ENCODE results near the gene PDE9A.

The PDE9A gene

DNA sequence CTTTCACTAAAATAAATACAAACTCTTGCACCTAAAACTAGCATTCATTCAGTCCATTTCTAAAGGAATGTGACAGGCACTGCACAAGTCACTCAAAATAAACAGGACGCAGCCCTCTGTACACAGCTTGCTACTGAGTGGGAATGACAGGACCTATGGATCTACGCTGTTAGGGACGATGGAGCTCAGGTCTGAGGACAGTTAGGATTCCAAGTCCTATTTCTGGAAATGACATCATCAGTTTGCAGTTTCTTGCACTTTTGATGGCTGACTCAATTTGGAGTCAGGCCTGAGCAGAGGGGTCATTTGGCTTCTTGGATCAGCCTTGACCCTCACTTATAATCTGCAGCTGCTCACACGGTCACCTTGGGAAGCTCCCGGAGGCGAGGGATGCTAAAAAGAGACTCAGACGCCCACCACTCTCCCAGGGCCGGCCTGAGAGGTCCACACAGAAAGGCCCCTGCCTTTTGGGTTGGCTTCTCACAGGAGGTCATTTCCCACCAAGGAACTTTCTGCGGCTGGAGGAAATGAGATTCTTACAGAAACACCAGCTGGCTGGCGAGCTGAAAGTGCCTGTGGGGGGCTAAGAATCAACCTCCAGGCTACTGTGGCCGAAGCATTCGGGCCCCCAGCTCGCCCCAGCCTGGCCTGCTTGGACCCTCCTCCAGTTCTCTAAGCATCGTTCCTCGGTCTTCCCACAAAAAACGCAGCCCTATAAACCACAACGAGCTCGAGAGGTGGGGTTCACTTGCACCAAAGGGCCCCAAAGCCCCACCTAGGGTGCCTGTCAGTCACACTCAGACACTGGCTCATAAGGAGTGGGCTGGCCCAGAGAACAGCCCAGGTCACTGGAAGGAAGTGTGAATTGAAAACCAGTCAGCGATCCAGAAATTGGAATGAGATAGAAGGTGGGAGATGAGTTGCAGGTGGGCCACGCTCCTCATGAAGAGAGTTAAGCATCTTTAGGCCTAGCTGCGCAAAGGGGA is 8.9 kb upstream of the PDE9A start:
- no peak for DNase-seq

DNA sequence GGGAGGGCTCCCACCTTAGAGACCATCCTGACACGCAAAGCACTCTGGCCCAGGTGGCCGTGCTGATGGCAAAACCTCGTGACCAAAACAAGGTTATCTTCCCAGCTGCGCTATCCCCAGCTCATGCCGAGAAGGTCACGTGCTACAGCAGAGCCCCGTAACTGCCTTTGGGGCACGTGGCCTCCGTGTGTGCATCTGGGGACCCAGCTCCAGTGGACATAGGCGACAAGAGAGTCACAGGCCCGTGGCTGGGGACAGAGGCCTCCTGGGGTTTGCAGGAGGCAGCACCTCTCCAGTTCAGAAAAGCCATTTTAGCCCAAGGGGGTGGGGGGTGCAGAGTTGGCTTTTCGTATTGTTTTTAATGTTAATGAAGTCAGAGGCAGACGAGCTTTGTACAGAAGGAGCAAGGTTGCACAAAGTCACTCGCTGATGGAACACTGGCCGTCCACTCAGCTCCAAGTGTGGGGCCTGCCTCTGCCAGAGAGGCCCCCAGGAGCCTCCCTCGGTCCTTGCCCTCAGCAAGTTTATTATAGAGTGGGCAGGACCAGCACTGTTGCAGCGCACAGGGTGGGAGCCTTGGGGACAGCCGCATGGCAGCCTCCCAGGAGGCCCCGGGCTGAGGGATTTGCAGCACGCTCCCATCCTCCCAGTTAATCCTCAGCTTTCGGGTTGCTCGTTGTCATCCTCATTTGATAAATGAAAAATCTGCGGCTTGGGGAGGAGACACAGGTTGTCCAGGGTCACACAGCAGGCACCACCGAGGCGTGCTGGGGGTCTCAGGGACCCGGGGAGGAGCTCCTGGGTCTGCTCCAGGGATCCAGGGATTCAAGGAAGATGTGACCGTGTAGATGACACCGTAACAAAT is 8.0 kb upstream of the PDE9A start:
- no peak for DNase-seq

DNA sequence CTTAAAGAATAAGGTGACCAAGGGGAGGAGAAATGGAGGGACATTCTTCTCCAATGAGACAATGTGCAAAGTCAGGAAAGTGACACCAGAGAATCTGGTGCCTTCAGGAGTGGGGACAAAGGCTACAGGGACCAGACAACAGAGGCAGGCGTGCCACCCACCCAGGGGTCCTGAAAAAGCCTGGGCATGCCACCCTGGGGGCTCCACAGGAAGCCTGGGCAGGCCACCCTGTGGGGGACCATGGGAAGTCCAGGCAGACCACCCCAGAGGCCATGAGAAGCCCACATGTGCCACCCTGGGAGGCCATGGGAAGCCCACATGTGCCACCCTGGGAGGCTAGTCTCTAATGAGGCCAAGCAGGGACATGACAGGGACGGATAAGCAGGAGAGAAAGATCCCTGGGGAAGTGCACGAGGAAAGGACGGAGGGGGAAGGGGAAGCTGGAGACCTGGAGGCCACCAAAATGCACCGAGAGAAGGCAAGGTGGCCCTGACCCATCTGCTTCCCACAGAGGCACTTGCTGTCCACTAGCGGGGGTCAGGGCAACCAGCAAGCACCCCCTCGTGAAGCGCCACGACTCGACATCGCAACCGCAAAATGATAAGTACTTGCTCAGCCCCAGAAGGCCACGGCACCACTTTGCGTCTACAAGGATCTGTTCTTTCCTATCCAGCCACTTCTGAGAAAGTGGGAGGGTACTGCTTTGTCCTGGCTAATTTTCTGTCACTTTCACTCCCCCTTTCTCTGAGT is 7.2 kb upstream of the PDE9A start:
- DNase-seq: no peak

DNA sequence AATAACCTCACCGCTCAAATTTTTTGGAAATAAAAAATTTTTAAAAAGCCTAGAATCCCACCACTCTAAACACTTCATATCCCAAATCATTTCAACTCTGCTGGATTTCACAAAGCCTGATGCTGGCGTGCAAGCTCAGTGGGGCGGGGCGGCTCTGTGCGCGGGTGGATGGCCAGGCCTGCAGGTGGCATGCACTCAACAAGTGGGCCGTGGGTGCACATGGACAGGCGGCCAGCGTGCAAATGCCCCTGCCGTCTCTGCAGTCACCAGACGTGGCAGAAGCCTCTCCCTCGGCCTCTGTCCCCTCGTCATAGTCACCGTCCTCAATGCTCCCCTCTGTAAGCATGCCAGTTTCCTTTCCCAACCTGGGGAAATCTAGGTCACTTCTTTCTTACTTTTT is 6.6 kb upstream of the PDE9A start:
- DNase-seq: no peak

DNA sequence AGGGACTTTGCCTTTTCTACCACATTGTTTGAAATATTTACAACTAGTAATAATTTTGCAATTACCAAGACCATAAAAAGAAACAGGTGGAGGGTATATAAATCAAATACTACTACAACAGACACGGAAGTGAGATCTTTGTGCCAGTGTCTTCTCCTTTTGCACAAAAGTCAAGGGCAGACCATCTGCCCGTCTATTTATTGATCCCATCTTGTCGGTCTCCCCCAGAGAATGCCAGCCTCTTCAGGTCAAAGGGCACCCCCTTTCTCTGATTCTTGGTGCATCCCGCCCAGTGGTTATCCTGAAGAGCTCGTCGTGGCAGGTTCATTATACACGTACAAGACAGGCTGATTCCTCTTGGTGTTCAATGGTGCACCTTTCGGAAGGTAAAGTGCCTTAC is 4.8 kb upstream of the PDE9A start:
- no peak for DNase-seq

DNA sequence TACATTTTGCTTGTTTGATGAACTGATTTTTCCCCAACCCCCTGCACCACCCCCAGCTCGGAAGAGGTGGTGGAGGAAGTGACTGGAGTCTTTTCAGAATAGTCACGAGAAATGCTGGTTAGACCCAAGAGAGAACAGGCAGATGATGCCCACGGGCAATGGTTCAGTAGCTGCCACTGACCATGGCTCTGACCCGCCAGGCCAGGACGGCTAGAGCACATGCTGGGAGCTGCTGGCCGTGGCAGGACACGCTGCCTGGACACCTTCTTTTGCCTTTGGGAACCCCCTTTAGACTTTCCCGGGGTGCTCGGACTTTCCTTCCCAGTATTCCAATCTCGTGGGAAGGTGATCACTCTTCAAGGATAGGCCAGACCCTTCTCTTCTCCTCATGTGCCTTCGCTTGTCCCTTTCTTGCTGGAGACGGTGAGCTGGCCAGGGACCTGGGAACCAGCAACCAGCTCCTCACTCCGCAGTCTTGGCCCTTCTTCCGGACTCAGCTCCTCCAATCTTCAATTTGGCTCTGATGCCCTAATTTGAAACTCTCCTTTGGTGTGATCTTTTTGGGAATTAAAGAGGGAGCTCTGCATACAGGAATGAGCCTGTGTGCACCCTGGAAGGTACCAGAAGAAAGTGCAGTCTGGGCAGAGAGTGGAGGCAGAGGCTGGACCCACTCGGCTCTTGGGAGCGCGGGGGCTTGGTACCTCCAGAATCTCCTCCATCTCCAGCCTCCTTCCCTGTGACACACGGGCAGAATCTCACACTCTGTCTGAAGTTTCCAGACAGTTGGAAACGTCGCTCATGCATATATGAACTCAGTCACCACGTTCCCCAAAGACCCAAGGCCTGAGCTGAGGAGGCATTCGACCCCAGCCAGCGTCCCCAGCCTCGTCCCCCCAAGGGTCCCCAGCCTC is 4.0 kb upstream of the PDE9A start:
- no peak for DNase-seq

DNA sequence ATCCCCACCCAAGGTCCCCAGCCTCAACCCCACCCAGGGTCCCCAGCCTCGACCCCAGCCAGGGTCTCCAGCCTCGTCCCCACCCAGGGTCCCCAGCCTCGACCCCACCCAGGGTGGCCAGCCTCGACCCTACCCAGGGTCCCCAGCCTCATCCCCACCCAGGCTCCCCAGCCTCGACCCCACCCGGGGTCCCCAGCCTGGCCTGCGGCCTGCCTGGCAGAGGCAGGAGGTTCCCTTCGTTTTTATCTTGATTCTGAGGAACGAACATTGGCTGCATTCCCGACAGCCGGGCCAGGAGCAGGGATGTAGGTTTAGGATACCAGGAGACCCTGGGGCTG is 3.4 kb upstream of the PDE9A start:
- no peak for DNase-seq

DNA sequence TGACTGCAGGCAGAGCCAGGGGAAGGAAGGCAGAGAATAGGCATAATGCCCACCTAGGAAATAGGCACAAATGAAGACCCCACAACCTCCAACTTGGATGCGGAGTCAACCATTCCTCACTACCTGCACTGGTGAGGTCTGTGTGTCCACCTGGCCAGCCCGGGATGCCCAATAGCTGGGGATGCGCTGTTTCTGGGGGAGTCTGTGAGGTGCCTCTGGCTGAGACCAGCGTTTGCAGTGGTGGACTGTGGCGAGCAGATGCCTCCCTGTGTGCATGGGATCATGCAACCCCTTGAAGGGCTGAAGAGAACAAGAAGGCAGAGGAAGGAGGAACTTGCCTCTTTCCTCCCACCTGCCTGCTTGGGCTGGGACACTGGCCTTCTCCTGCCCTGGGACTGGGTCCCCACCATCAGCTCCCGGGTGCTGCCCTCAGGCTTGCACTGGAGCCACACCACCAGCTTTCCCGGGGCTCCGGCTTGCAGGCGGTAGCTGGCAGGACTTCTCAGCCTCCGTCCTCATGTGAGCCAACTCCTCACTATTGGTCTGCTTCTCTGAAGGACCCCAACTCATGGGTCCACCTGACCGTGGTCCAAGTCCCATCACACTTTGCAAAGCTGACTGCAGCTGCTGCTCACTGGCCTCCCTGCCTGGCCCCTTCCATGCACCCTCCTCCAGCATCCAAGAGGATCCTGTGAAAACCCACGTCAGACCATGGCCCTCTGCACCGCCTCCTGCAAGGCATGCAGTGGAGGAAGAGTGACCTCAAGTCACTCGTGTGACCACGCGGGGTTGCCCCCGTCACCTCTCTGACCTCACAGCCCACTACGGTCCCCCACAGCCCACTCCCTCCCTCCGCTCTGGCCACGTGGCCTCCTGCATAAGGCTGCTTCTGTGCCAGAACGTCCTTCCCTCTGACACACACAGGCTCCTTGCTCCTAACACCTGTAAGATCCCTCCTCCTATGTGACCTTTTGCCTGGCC is 2.7 kb upstream of the PDE9A start:
- DNase-seq: no peak

DNA sequence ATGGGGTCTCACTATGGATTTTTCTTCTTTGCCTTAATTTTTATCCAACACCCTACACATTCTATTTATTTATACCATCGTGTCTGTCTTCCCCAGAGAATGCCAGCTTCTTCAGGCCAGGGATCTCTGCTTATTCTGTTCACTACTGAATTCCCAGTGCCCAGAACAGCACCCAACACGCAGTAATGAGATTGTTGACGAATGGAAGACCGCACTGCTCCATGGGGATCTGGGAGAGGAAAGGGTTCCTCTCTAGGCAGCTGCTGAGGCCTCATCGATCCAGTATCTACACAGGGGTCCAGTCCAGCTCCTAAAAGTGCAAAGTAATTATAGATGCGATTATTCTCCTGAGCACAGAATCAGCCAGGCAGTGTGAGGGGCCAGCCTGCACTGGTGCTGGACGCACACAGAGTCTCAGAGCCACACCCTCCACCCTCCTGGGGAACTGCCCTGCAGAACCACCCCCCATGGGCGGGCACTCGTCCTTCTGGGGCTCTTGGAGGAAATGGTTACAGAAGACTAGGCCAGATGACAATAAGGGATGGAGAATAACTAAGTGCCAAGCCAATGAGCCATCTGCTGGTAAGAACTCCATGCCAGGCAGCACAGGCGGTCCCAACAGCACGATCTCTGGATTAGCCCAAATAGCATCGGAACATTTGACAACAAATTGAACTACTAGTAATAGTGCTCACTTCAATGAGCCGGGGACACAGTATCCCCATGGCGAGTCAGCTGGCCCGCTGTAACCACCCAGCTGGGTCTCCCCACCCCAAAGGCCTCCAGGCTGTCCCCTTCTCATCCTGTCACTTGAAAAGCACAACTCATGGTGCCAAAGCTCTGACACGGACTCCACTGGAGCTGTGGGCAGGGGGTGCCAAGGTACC is 1.7 kb upstream of the PDE9A start:
- DNase-seq: no peak

DNA sequence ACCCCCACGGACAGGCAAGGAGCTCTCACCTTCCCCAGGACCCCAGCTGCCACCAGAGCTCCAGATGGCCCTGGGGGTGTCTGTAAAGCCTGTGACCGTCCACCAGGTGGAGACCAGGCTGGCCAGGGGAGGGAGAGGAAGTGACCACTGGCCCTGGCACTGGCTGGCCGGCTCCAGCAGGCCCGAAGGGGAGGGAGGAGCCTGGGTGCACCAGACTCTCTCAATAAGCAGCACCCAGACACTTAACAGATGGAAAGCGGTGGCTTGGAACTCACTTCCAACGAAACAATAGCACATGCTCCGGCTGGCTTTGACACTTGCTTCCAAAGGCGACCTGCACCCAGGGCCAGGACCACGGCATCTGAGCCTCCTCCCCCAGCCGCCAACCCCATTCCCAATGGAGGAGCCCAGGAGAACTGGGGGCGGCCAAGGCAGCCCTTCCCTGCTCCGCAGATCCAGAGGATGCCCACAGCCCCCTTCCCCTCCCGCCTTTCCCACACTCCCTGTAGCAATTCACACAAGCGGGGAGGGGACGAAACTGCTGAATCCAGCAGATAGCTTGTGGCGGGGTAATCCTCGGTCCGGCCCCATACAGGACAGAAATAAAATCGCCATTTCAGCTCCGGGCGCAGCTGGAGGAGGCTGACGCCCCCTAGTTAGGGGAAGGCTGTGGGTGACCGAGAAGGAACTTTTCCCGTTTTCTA is 742 bp upstream of the PDE9A start:
- DNase-seq: no peak

DNA sequence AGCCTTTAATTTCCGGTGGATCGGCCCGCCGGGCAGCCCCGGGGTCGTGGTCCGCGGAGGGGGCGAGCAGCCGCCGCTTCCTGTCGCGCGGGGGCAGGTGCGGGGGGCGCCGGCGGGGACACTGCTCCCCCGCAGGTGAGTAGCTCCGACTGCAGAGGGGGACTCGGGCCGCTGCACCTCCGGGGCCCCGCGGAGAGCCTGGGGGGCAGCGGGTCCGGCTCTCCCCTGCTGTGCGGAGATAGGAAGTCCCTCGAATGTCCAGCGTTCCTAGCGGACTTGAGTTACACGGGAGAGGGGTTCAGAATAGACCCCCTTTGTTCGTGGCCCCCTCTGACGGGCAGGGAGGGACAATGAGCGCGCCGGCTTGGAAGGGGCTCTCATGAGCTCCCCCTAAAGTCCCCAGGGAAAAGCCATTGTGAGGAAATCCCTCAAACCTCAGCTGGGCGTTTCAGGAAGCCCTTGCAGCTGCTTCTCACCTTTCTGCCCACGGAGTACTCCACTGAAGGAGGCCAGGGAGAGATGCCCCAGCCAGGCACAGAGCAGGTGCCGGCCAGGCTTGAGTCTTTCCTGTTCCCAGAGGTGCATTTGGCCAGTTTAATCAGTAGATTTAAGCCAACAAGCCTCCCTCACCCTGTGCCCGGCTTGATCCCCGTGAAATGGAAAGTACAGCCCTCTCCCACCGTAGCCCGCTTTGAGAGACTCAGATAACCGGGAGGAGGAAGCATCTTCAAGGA is 925 bp downstream of the PDE9A start:
- DNase-seq: no peak

DNA sequence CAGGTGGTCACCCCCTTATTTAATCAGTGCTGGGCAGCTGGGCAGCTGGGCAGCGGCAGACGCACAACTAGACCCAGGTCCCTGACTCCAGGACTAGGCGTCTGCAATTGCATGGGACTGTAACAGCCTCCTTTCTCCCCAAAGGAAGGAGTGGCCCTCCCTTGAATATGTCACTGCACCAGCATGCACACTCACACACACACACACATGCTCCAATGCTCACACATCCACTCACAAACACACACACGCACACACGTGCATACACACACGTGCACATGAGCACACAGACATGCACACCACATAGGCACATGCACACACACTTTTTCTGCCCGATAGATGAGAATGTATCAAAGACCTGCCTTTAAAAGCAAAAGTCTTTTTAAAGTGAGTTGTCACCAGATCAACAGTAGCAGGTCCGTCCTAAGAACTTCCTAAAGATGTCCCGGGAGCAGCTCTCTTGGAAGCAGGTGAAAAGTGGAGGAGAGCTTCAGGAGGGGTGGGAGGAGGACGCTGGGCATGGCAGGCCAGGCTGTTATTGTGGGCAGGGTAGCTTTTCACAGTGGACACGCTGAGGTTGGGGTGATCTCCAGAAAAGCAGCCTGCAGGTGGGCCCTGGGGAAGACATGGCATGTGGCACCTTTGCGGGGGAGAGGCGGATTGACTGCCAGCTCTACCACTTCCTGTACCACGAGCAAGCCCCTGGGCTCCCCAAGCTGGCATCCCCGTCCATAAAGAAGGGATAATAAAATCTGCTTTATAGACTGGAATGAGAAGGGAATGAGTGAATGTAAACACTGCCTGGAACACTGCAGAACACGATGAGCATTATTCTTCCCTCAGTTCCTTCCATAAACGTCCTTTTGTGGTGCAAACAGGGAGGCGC is 1.7 kb downstream of the PDE9A start:
- DNase-seq: no peak

DNA sequence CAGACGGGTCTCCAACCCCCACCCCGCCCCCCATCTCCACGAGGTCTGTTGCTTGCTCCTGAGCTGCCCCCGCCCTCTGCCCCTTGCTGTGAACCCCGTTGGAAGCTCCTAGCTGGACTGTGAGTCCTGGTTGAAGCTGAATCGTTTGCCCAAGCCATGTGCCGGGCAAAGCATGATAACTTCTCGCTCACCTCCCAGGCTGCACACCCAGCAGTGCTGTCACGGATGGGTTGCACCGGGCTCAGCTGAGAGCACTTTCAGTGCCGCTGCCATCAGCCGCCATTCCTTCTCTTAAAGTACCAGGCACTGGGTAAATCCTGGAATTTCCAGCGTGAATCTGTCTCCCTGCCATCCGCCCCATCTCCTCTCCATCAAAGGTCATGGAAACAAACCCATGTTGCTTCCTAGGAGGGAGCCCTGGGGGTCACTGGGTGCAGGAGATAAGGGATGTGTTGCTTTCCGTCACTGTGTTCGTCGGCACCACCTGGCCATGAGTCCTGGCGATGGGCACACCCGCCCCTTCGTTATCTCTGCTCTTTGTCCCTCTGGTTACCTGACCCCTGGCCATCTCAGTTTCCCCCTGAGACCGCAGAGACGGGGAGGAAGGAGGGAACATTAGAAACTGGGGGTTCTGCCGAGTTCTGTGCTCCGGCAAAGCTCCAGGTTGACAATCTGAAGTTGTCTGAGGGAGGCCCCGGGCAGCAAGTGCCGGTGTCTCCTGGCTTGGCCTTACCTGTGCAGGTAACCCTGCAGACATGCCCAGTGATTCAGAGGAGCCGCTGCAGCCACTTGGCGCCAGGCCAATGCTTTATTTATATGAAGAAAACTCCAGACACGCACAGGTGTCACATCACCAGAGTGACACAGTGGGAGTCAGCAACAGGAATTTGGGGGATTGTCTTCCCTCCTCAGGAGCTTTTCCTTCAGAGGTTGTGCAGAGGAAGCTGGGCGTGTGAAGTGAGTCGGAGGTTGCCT is 2.7 kb downstream of the PDE9A start:
- no peak for DNase-seq

DNA sequence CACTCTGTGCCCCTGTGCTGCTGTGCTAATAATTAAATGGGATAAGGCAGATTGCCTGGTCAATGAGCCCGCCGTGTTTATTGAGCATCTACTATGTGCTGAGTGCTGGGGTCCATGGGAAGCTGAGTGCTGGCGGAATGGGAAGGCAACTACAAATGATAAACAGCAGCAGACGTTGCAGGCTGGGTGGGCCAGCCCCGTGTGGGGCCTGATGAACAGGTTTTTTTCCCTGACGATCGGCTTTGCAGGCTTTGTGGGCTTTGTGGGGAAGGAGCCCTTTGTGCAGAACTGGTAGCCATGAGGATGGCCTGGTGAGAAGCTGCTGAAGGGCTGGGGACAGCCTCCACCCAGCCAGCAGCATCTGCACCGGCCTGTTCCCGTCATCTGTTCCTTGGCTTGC is 3.5 kb downstream of the PDE9A start:
- DNase-seq: no peak

DNA sequence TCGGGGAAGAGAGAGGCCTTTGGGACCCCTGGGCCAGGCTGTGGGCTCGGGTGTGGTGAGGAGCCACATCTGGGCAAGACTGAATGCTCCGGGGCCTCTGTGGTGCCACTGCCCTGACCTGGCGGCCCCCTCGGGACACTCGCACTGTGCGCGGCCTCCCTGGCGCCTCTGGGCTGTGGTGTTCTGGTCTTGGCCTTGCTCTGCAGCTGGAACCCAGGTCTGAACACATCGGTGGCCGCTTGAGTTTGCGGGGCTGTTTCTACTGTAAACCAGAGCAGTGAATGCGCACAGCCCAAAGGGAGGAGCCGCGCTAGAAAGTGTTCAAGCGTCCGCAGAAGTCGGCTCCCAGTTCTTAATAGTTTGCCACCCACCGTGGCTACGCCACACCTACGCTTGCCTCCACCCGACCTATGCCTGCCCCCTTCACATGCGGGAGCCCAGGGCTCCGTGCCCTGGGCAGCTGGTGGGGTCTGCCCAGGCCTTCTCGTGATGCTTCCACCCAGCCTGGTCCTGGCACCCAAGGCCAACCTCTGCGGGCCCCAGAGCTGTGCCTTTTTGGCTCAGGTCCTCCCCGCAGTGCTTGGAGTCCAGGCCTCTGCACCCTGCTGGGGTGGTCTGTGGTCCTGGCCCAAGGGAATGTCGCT is 4.4 kb downstream of the PDE9A start:
- DNase-seq: no peak

All from MV-4-11 (cell line).